HG02798 (cell line): ENCODE data around the gene GPC6.

Source experiments
- ATAC-seq: cut with Tn5 transposase; IDR thresholded peaks from one replicate; pipeline ENCODE4 v1.9.1; 2021; ENCODE audit warnings: mild to moderate bottlenecking; ENCODE audit not compliant: unreplicated experiment, poor library complexity

Gene GPC6

GRCh38 chr13:94318418-94318817 is 1091.8 kb downstream of the GPC6 start:
- ATAC-seq = peak; percentile 63

- no peak for ATAC-seq
These were observed 1092.9 kb downstream of the GPC6 start for GRCh38 chr13:94319501-94319900.

- ATAC-seq = no peak
These were observed 1096.5 kb downstream of the GPC6 start for GRCh38 chr13:94322925-94323763.

GRCh38 chr13:94323764-94324758 is 1097.5 kb downstream of the GPC6 start:
- ATAC-seq = no peak

GRCh38 chr13:94324767-94325540 is 1098.3 kb downstream of the GPC6 start:
- no peak for ATAC-seq

- no peak for ATAC-seq
These were observed 1099.0 kb downstream of the GPC6 start for GRCh38 chr13:94325650-94326049.

GRCh38 chr13:94327318-94327717 is 1100.7 kb downstream of the GPC6 start:
- ATAC-seq = peak; percentile 93

- ATAC-seq = no peak
These were observed 1101.9 kb downstream of the GPC6 start for GRCh38 chr13:94328381-94329041.

- ATAC-seq = no peak
These were observed 1102.7 kb downstream of the GPC6 start for GRCh38 chr13:94329277-94329676.

- ATAC-seq = no peak
These were observed 1103.3 kb downstream of the GPC6 start for GRCh38 chr13:94329754-94330551.

GRCh38 chr13:94330552-94331071 is 1104.0 kb downstream of the GPC6 start:
- ATAC-seq = no peak

GRCh38 chr13:94331281-94331680 is 1104.7 kb downstream of the GPC6 start:
- ATAC-seq = no peak

GRCh38 chr13:94332359-94333096 is 1105.9 kb downstream of the GPC6 start:
- ATAC-seq = no peak

- ATAC-seq = no peak
These were observed 1106.7 kb downstream of the GPC6 start for GRCh38 chr13:94333131-94333820.

- ATAC-seq = no peak
These were observed 1109.3 kb downstream of the GPC6 start for GRCh38 chr13:94335761-94336526.

GRCh38 chr13:94339116-94339687 is 1112.6 kb downstream of the GPC6 start:
- ATAC-seq = no peak
